HepG2 (cell line): ENCODE results near the gene MARCHF11.

Experiments used
- FOXA3 ChIP-seq: IDR thresholded peaks from 2 replicates; pipeline ENCODE4 v1.6.1; 2016; ENCODE audit warnings: missing genetic modification reagents, missing compliant biosample characterization
- HNRNPUL1 ChIP-seq: fragments of 200-400 bp; formaldehyde crosslinking; IDR thresholded peaks from 2 replicates; pipeline ENCODE4 v1.6.1; 2017; ENCODE audit warnings: low read depth, mild to moderate bottlenecking, low read length, moderate library complexity
- ISL2 ChIP-seq: sonication (generic); formaldehyde crosslinking; IDR thresholded peaks from 2 replicates; pipeline ENCODE4 v1.5.0; 2020; ENCODE audit warnings: missing genetic modification reagents
- MEIS2 ChIP-seq: sonication (generic); formaldehyde crosslinking; IDR thresholded peaks from 2 replicates; pipeline ENCODE4 v1.9.0; 2021; ENCODE audit warnings: mild to moderate bottlenecking, missing genetic modification reagents
- NR3C1 ChIP-seq: sonication (generic); formaldehyde crosslinking; IDR thresholded peaks from 2 replicates; pipeline ENCODE4 v1.4.0; 2020; ENCODE audit warnings: missing genetic modification reagents
- POLR2A ChIP-seq, 2 experiments: IDR thresholded peaks; 2 replicates each; pipeline ENCODE4 v1.6.1; 2011; ENCODE audit warnings: low read depth in 2 of 2, low read length in 2 of 2, mild to moderate bottlenecking in 1 of 2, moderate library complexity in 1 of 2; ENCODE audit not compliant: insufficient read depth in 1 of 2
- TAF1 ChIP-seq: sonication (generic); formaldehyde crosslinking; IDR thresholded peaks from 2 replicates; pipeline ENCODE4 v1.4.0; 2020; ENCODE audit warnings: missing genetic modification reagents
- YEATS2 ChIP-seq: sonication (generic); formaldehyde crosslinking; IDR thresholded peaks from 2 replicates; pipeline ENCODE4 v1.4.0; 2020; ENCODE audit warnings: missing genetic modification reagents, borderline replicate concordance
- YY1 ChIP-seq: IDR thresholded peaks from 2 replicates; pipeline ENCODE4 v1.6.1; 2011; ENCODE audit warnings: low read length, low read depth, moderate library complexity, mild to moderate bottlenecking; ENCODE audit not compliant: insufficient read depth, insufficient replicate concordance
- ZBTB21 ChIP-seq: sonication (generic); formaldehyde crosslinking; IDR thresholded peaks from 2 replicates; pipeline ENCODE4 v1.4.0; 2020; ENCODE audit warnings: missing genetic modification reagents
- ZNF274 ChIP-seq: sonication (generic); formaldehyde crosslinking; IDR thresholded peaks from 2 replicates; pipeline ENCODE4 v1.5.1; 2020; ENCODE audit warnings: mild to moderate bottlenecking, missing genetic modification reagents
- ZNF720 ChIP-seq: sonication (generic); formaldehyde crosslinking; IDR thresholded peaks from 2 replicates; pipeline ENCODE4 v1.4.0; 2020; ENCODE audit warnings: missing genetic modification reagents
- TF ChIP-seq, protein P1 (sequence below): sonication (generic); formaldehyde crosslinking; IDR thresholded peaks from 2 replicates; pipeline ENCODE4 v1.5.0; 2020; ENCODE audit warnings: mild to moderate bottlenecking, missing genetic modification reagents, moderate library complexity
- TF ChIP-seq, protein P2 (sequence below): sonication (generic); formaldehyde crosslinking; IDR thresholded peaks from 2 replicates; pipeline ENCODE4 v1.5.1; 2020; ENCODE audit warnings: mild to moderate bottlenecking, missing genetic modification reagents, moderate library complexity

DNA sequence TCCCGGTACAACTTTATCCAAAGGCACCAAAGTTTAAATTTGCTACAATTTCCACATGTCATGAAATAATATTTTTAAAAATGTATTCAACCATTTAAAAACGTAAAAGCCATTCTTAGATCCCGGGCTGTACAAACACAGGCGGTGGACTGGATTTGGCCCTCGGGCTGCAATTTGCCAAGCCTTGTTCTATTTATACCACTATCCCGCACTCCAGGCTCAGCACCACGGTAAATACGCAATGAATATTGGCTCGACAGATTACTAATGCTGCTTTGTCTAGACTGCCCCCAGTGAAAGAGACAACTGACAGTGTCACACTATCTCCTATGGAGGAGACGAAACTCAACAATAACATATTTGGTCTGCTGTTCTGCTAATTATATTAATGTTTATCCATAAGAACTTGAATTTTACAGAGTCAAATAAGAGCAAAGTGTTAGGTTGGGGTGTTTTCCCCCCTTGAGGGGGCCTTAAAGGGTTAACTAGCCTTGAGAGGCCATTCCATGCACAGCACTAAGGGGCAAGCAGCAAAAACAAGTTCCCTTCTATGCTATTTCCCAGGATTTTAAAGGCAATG lies 98.1 kb downstream of the MARCHF11 start:
- TF ChIP-seq ZBTB21: no peak
- TF ChIP-seq YY1: no peak
- no peak for TF ChIP-seq MEIS2
- no peak for TF ChIP-seq FOXA3 (CRISPR knock-in tag)
- no peak for TF ChIP-seq TAF1 (CRISPR knock-in tag)
- no peak for TF ChIP-seq ISL2 (CRISPR knock-in tag)
- no peak for TF ChIP-seq ZNF274 (CRISPR knock-in tag)
- TF ChIP-seq, protein P1, sequence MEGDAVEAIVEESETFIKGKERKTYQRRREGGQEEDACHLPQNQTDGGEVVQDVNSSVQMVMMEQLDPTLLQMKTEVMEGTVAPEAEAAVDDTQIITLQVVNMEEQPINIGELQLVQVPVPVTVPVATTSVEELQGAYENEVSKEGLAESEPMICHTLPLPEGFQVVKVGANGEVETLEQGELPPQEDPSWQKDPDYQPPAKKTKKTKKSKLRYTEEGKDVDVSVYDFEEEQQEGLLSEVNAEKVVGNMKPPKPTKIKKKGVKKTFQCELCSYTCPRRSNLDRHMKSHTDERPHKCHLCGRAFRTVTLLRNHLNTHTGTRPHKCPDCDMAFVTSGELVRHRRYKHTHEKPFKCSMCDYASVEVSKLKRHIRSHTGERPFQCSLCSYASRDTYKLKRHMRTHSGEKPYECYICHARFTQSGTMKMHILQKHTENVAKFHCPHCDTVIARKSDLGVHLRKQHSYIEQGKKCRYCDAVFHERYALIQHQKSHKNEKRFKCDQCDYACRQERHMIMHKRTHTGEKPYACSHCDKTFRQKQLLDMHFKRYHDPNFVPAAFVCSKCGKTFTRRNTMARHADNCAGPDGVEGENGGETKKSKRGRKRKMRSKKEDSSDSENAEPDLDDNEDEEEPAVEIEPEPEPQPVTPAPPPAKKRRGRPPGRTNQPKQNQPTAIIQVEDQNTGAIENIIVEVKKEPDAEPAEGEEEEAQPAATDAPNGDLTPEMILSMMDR (CRISPR knock-in tag): no peak
- TF ChIP-seq, protein P2, sequence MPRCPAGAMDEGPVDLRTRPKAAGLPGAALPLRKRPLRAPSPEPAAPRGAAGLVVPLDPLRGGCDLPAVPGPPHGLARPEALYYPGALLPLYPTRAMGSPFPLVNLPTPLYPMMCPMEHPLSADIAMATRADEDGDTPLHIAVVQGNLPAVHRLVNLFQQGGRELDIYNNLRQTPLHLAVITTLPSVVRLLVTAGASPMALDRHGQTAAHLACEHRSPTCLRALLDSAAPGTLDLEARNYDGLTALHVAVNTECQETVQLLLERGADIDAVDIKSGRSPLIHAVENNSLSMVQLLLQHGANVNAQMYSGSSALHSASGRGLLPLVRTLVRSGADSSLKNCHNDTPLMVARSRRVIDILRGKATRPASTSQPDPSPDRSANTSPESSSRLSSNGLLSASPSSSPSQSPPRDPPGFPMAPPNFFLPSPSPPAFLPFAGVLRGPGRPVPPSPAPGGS (CRISPR knock-in tag): no peak
- no peak for TF ChIP-seq YEATS2
- TF ChIP-seq ZNF720: no peak
- TF ChIP-seq NR3C1 (CRISPR knock-in tag): no peak
- TF ChIP-seq HNRNPUL1: no peak
- TF ChIP-seq POLR2A (IDR thresholded peaks at IDR 0.05; ENCODE audit: insufficient read depth in 1 of 2, low read depth in 2 of 2, low read length in 2 of 2): no peak
